Lower leg skin (tissue), 4 donors: ENCODE results near the gene PIGC. TPM values are rescaled to one million over a fixed set of nuclear protein-coding genes. Genes with fewer than 3 reads are reported as not detected.

ENCODE experiments used
- DNase-seq, 2 donors: peaks; one replicate each; pipeline ENCODE4 v3.0.0-alpha.2; 2019; ENCODE audit warnings: low spot score in 2 of 2
- H3K4me3 ChIP-seq: fragments of 200-600 bp; sonication (generic); 2 replicates; pipeline ENCODE4 v1.5.1; 2017; ENCODE audit warnings: mild to moderate bottlenecking, low read depth; ENCODE audit not compliant: poor library complexity, severe bottlenecking
- POLR2A ChIP-seq, 2 donors: fragments of 450-650 bp; IDR thresholded peaks; one replicate each; pipeline ENCODE4 v1.6.1; 2016 to 2017; ENCODE audit warnings: antibody characterized with exemption in 2 of 2, mild to moderate bottlenecking in 1 of 2, moderate library complexity in 1 of 2
- WGBS, 2 donors: methylation state at CpG; one replicate each; pipeline ENCODE4 v1.1.5; 2018; 5-methylcytosine and 5-hydroxymethylcytosine counted together
- intact Hi-C: fragments of 100-400 bp; cut with DNase I; formaldehyde crosslinking; loops from one replicate; pipeline ENCODE4 v1.15.0; 2023; ENCODE audit warnings: low total_unique reads
- total RNA-seq, 4 donors: library from RNA; depleted of rRNA; stranded (reverse); fragments of >200 nt; gene quantifications; one replicate each; pipeline ENCODE4 v1.1.0, GENCODE V29; 2016
- TF ChIP-seq, protein P1 (sequence below), 3 donors: fragments of 450-650 bp; IDR thresholded peaks; one replicate each; pipeline ENCODE4 v1.5.1; 2016; ENCODE audit warnings: antibody characterized with exemption in 3 of 3, mild to moderate bottlenecking in 3 of 3, moderate library complexity in 2 of 3

Gene PIGC
- total RNA-seq, 4 donors from 2014 or later: 26.2 to 60.3 (median 48.4) TPM

GRCh38 chr1:172450524-172450885, 6.6 kb upstream of the PIGC start:
- H3K4me3 ChIP-seq: no peak overlapping the region
- no peak for TF ChIP-seq POLR2A (IDR thresholded peaks at IDR 0.05)
- WGBS, 2 donors: 47 to 56% methylated on average over 7 of the region's 7 CpGs
- no peak for DNase-seq
- intact Hi-C loops: no loop called here

GRCh38 chr1:172449585-172450523, 6.0 kb upstream of the PIGC start:
- H3K4me3 ChIP-seq: no peak overlapping the region
- peak in 1 of 2 donors; percentile 83 for DNase-seq
- TF ChIP-seq, protein P1, sequence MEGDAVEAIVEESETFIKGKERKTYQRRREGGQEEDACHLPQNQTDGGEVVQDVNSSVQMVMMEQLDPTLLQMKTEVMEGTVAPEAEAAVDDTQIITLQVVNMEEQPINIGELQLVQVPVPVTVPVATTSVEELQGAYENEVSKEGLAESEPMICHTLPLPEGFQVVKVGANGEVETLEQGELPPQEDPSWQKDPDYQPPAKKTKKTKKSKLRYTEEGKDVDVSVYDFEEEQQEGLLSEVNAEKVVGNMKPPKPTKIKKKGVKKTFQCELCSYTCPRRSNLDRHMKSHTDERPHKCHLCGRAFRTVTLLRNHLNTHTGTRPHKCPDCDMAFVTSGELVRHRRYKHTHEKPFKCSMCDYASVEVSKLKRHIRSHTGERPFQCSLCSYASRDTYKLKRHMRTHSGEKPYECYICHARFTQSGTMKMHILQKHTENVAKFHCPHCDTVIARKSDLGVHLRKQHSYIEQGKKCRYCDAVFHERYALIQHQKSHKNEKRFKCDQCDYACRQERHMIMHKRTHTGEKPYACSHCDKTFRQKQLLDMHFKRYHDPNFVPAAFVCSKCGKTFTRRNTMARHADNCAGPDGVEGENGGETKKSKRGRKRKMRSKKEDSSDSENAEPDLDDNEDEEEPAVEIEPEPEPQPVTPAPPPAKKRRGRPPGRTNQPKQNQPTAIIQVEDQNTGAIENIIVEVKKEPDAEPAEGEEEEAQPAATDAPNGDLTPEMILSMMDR (IDR thresholded peaks at IDR 0.05): no peak
- no peak for TF ChIP-seq POLR2A (IDR thresholded peaks at IDR 0.05)
- intact Hi-C loops: loop anchor here (10.0 kb wide), 1 partner anchor 85 kb away; the partner anchor contains the start of gene SUCO
- 52 to 53% methylated on average over 18 of the region's 18 CpGs for whole genome bisulfite sequencing, 2 donors

DNA sequence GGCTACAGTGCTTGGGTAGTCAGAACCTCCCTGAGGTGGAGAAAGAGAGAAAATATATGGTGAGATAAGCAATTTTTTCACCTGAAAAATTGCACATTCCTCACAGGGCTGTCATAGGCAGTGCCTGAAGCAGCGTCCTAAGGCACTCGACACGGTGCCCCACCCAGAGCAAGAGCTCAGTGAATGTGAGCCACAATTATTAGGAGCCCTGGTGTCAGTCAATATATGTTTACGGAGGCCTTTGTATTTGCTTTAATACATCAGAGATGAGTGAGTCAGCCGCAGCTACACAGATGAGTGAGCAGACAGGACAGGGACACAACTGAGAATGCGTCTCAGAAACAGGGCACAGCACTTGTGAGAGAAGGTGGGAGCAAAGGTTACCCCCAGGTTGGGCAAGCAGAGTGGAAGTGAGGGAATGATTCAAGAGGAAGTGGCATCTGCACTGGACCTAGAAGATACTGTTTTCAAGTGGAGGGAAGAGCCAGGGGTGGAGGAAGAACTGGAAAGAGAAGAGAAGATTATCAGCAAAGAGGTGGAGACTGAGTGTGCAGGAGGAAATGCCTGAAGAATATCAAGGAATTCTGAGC, 5.2 kb upstream of the PIGC start:
- intact Hi-C loops: loop anchor here (10.0 kb wide), 1 partner anchor 86 kb away; the partner anchor contains the start of gene SUCO
- TF ChIP-seq POLR2A (IDR thresholded peaks at IDR 0.05): no peak
- TF ChIP-seq, protein P1 (IDR thresholded peaks at IDR 0.05): no peak
- DNase-seq: no peak
- no peak overlapping the region for H3K4me3 ChIP-seq
- WGBS, 2 donors: 65 to 76% methylated on average over 6 of the region's 6 CpGs

DNA sequence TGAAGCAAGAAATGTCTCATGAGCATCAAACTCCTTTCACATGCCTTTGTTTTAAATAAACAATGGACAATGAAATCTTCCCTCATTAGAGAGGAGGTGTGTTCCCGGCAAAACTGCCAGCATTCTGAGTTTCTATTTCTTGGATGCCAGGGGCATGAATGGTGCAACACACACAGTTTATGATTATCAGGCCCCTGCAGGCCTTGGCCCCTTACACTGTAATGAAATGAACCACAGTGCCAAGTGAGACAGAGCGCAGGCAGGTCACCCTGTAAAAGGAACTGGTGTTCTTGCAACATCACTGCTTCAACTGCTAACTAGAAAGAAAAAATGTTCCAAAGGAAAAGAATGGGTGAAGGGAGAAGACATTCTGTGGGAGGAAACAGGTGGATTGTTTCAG, 3.8 kb upstream of the PIGC start:
- TF ChIP-seq, protein P1 (IDR thresholded peaks at IDR 0.05): no peak
- no peak for TF ChIP-seq POLR2A (IDR thresholded peaks at IDR 0.05)
- no peak for DNase-seq
- 51 to 56% methylated on average over 2 of the region's 2 CpGs for WGBS, 2 donors
- no peak overlapping the region for H3K4me3 ChIP-seq
- intact Hi-C loops: loop anchor here (10.0 kb wide), 1 partner anchor 87 kb away; the partner anchor contains the start of gene SUCO

GRCh38 chr1:172446547-172446946, 2.7 kb upstream of the PIGC start:
- TF ChIP-seq POLR2A (IDR thresholded peaks at IDR 0.05): no peak
- TF ChIP-seq, protein P1 (IDR thresholded peaks at IDR 0.05): no peak
- no peak overlapping the region for H3K4me3 ChIP-seq
- DNase-seq: no peak
- 87 to 88% methylated on average over 3 of the region's 3 CpGs for WGBS, 2 donors
- intact Hi-C loops: loop anchor here (10.0 kb wide), 1 partner anchor 88 kb away; the partner anchor contains the start of gene SUCO
